Smooth muscle cell (in vitro differentiated cells): ENCODE data around the gene SLC44A3. TPM values are rescaled to one million over a fixed set of nuclear protein-coding genes. Genes with fewer than 3 reads are reported as not detected.

ENCODE experiments used
- DNase-seq: peaks from one replicate; lab custom pipeline; 2025; ENCODE audit not compliant: unreplicated experiment; lab: John Stamatoyannopoulos, UW
- H2AFZ ChIP-seq: fragments of 200-600 bp; sonication (generic); 2 replicates; pipeline ENCODE4 v1.6.0; 2016; ENCODE audit warnings: antibody characterized with exemption, low read depth, mild to moderate bottlenecking
- H3F3A ChIP-seq: fragments of 200-600 bp; sonication (generic); 2 replicates; pipeline ENCODE4 v1.6.0; 2017; ENCODE audit warnings: antibody characterized with exemption, low read depth
- H3K27ac ChIP-seq: fragments of 200-600 bp; sonication (generic); 2 replicates; pipeline ENCODE4 v1.5.1; 2016; ENCODE audit warnings: low read depth, mild to moderate bottlenecking
- H3K27me3 ChIP-seq: fragments of 200-600 bp; sonication (generic); 2 replicates; pipeline ENCODE4 v1.6.1; 2016; ENCODE audit warnings: low read depth, mild to moderate bottlenecking
- H3K36me3 ChIP-seq: fragments of 200-600 bp; sonication (generic); 2 replicates; pipeline ENCODE4 v1.5.1; 2016; ENCODE audit warnings: low read depth
- H3K4me1 ChIP-seq: fragments of 200-600 bp; sonication (generic); 2 replicates; pipeline ENCODE4 v1.5.1; 2016; ENCODE audit warnings: low read depth
- H3K4me2 ChIP-seq: fragments of 200-600 bp; sonication (generic); 2 replicates; pipeline ENCODE4 v1.6.0; 2016; ENCODE audit warnings: mild to moderate bottlenecking
- H3K4me3 ChIP-seq: fragments of 200-600 bp; sonication (generic); 2 replicates; pipeline ENCODE4 v1.5.1; 2016; ENCODE audit warnings: mild to moderate bottlenecking
- H3K79me2 ChIP-seq: fragments of 200-600 bp; sonication (generic); 2 replicates; pipeline ENCODE4 v1.6.0; 2016; ENCODE audit warnings: low read depth, mild to moderate bottlenecking
- H3K9ac ChIP-seq: fragments of 200-600 bp; sonication (generic); 2 replicates; pipeline ENCODE4 v1.6.0; 2016; ENCODE audit warnings: low read depth
- H3K9me3 ChIP-seq: fragments of 200-600 bp; sonication (generic); replicated peaks from 2 replicates; pipeline ENCODE4 v1.5.1; 2016; ENCODE audit warnings: low read depth
- H4K20me1 ChIP-seq: fragments of 200-600 bp; sonication (generic); 2 replicates; pipeline ENCODE4 v1.6.0; 2016; ENCODE audit warnings: low read depth
- WGBS: methylation state at CpG from one replicate; pipeline ENCODE4 v1.1.7; 2016; ENCODE audit warnings: low lambda C conversion rate; 5-methylcytosine and 5-hydroxymethylcytosine counted together
- polyA plus RNA-seq: library from polyadenylated mRNA; unstranded; fragments of >200 nt; fragmentation: Nextera tagmentation; extraction: Ambion mirVana; gene quantifications from 2 replicates; pipeline ENCODE4 v1.2.1, GENCODE V29; 2016
- total RNA-seq: library from RNA; depleted of rRNA; stranded (reverse); fragments of >200 nt; gene quantifications from 2 replicates; pipeline ENCODE4 v1.2.3, GENCODE V29; 2014
- TF ChIP-seq, protein P1 (sequence below): fragments of 200-600 bp; sonication (generic); IDR thresholded peaks from 2 replicates; pipeline ENCODE4 v1.5.1; 2017; ENCODE audit warnings: borderline replicate concordance, mild to moderate bottlenecking, antibody characterized with exemption; ENCODE audit not compliant: insufficient read depth, poor library complexity, severe bottlenecking

Gene SLC44A3
- total and polyA plus RNA-seq, 2 experiments from 2014 or later = 3.2 to 10.0 TPM

DNA sequence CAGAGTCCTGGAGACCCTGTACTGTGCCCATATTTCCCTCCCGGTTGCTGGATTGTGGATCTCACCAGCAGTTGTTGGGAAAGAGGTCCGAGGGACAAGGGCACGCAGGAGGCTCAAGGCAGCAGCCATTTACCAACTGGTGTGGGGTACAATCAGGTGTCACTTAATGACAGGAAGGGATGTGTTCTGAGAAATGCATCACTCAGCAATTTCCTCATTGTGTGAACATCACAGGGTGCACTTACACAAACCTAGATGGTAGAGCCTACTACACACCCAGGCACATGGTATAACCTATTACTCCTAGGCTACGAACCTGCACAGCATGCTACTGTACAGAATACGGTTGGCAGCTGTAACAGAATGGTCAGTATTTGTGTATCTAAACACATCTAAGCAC, 20.7 kb downstream of the SLC44A3 start:
- Histone ChIP-seq H3K27me3 (no peaks in the 10 kb centered on the region), H3K36me3 (no peaks in the 10 kb centered on the region), H3K4me3 (no peak overlapping the region), H3K9me3 (no peaks in the 10 kb centered on the region), H3K4me1 (no peaks in the 10 kb centered on the region), H3F3A (peaks cover 3% of the 10 kb centered on the region), H3K79me2 (no peaks in the 10 kb centered on the region), H3K9ac (no peak overlapping the region), H3K4me2 (no peak overlapping the region), H2AFZ (no peak overlapping the region), H4K20me1 (no peaks in the 10 kb centered on the region), H3K27ac (no peak overlapping the region)
- no peak for DNase-seq
- TF ChIP-seq, protein P1, sequence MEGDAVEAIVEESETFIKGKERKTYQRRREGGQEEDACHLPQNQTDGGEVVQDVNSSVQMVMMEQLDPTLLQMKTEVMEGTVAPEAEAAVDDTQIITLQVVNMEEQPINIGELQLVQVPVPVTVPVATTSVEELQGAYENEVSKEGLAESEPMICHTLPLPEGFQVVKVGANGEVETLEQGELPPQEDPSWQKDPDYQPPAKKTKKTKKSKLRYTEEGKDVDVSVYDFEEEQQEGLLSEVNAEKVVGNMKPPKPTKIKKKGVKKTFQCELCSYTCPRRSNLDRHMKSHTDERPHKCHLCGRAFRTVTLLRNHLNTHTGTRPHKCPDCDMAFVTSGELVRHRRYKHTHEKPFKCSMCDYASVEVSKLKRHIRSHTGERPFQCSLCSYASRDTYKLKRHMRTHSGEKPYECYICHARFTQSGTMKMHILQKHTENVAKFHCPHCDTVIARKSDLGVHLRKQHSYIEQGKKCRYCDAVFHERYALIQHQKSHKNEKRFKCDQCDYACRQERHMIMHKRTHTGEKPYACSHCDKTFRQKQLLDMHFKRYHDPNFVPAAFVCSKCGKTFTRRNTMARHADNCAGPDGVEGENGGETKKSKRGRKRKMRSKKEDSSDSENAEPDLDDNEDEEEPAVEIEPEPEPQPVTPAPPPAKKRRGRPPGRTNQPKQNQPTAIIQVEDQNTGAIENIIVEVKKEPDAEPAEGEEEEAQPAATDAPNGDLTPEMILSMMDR = no peak
- 98% methylated on average over 5 of the region's 5 CpGs for WGBS

DNA sequence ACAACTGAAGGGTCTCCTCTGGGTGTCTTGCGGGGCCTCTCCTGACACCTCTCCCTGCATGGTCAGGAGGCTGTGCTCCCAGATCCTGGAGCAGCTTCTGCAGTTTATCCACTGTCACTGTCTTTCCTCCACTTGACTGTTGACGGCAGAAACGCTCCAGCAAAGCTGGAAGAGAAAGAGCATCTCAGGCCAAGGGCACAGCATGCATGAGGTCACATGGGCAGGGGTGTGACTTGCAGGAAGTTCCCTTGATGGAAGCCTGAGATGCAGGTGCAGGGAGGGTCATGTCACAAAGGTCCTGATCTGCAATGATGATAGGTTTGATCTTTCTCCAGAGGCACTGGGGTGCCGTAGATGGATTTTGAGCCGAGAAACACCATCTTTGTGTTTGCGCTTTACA, 23.3 kb downstream of the SLC44A3 start:
- no peaks in the 10 kb centered on the region for H3K79me2 ChIP-seq
- no peak overlapping the region for H3K9ac ChIP-seq
- H3F3A ChIP-seq = peaks cover 12% of the 10 kb centered on the region
- no peak overlapping the region for H2AFZ ChIP-seq
- no peak overlapping the region for H3K27ac ChIP-seq
- TF ChIP-seq, protein P1 = no peak
- no peak overlapping the region for H3K4me3 ChIP-seq
- WGBS = 96% methylated on average over 6 of the region's 6 CpGs
- no peaks in the 10 kb centered on the region for H4K20me1 ChIP-seq
- H3K9me3 ChIP-seq = no peaks in the 10 kb centered on the region
- H3K36me3 ChIP-seq = no peaks in the 10 kb centered on the region
- H3K4me2 ChIP-seq = no peak overlapping the region
- no peaks in the 10 kb centered on the region for H3K4me1 ChIP-seq
- no peaks in the 10 kb centered on the region for H3K27me3 ChIP-seq
- DNase-seq = no peak

DNA sequence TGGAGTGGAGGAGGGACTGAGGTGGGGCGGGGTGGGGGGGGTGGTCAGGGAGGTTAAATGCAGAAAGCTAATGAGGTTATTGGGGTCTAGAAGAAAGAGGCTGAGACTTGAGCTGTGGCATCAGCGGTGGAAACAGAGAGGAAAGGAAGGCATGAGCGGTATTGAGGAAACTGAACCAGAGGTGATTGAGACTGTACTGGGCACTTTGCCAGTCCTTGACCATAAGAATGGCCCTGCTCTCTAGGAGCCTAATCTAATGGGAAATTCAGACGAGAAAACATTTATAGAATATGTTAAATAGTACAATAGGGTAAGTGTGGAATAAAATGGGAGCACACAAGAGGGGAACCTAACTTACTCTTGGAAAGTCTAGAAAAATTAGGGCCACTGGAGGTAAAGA, 23.7 kb downstream of the SLC44A3 start:
- Histone ChIP-seq H3K9me3 (no peaks in the 10 kb centered on the region), H3K4me2 (no peak overlapping the region), H3K4me3 (no peak overlapping the region), H4K20me1 (no peaks in the 10 kb centered on the region), H2AFZ (no peak overlapping the region), H3K9ac (no peak overlapping the region), H3K27me3 (no peaks in the 10 kb centered on the region), H3F3A (peaks cover 12% of the 10 kb centered on the region), H3K27ac (no peak overlapping the region), H3K79me2 (no peaks in the 10 kb centered on the region), H3K4me1 (no peaks in the 10 kb centered on the region), H3K36me3 (no peaks in the 10 kb centered on the region)
- no peak for DNase-seq
- WGBS = 94% methylated on average over 4 of the region's 4 CpGs
- TF ChIP-seq, protein P1 = no peak

DNA sequence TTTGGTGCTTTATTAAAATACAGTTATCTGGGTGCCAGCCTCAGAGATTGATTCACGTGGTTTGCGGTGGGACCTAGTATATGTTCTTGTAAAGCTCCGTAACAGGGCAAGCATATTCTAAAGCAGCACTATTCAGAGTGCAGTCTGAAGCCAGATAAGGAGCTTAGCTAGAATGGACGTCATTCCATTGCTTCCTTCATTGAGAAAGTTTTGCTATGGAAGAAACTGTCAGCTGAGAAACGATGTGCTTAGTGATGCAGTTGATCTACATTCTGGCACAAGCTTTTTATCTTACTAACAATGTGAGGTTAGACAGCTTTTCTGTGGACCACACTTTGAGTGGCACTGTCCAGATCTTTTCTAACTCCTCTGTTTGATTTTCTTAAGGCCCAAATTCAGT, 26.2 kb downstream of the SLC44A3 start:
- no peaks in the 10 kb centered on the region for H3K4me1 ChIP-seq
- 23% methylated on average over 5 of the region's 5 CpGs for WGBS
- H3K27me3 ChIP-seq = no peaks in the 10 kb centered on the region
- no peak for DNase-seq
- no peak overlapping the region for H3K4me2 ChIP-seq
- no peak overlapping the region for H3K27ac ChIP-seq
- peaks cover 12% of the 10 kb centered on the region for H3F3A ChIP-seq
- H2AFZ ChIP-seq = no peak overlapping the region
- H3K79me2 ChIP-seq = no peaks in the 10 kb centered on the region
- no peaks in the 10 kb centered on the region for H3K9me3 ChIP-seq
- no peaks in the 10 kb centered on the region for H4K20me1 ChIP-seq
- no peak overlapping the region for H3K9ac ChIP-seq
- TF ChIP-seq, protein P1 = no peak
- H3K36me3 ChIP-seq = no peaks in the 10 kb centered on the region
- no peak overlapping the region for H3K4me3 ChIP-seq
